LNCAP (cell line): ENCODE measurements around the gene MSRB3.

Experiments
- CTCF ChIP-seq: fragments of 450-650 bp; IDR thresholded peaks from 2 replicates; pipeline ENCODE4 v1.5.1; 2017; ENCODE audit warnings: mild to moderate bottlenecking

The MSRB3 gene

DNA sequence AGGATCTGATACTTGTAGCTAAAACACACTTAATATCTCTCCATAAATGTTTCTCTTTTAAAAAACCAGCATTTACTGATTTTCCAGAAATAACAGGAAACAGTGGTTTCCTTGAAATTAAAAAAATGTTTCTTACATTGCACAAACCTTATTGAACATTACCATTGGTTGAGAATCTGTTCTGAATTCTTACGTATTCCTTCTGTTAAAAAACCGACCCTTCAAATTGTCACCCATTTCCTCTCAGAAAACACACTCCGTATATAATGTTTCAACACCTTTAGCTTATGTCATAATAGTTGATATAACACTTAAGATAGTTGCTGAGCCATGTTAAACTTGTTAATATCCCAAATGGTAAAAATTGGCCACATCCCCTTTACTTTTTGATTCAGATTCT is 51.2 kb downstream of the MSRB3 start:
- no peak for TF ChIP-seq CTCF

DNA sequence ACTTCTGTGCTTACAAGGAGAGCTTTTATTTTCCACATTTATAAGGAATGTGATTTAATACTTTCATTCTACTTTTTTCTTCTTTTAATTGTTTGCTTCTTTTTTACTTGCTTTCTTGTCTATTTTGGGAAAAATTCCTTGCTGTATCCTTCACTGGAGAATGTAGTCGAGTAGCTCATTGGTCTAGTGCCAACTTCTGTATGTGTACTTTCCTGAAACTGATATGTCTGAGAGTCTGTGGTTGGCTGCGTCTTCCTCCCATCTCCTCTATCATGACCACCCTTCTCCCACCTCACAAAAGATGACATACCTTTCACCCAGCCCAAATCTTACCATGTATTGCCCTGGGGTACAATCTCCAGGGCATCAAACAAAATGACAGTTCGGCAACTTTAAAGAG is 51.8 kb downstream of the MSRB3 start:
- TF ChIP-seq CTCF = no peak

DNA sequence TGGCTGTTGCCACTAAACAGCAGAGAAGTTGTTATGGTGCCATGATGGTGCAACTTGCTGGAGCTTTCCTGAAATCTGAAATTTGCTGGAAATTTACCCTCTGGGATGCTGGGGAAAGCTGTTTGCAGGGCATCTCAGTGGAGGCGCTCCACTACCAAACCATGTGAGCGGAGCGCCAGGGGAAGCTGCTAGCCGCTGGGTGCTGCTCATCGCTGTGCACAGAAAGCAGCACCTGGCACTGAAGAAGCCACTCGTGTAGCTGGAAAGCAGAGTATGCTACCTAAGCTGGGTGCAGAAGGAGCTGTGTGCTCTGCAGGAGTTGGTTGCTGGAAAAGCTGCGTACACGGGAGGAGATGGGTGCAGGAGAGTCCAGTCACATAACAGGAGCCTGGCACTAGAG is 53.0 kb downstream of the MSRB3 start:
- TF ChIP-seq CTCF = no peak

- TF ChIP-seq CTCF = no peak
Observed at GRCh38 chr12:65333649-65334048, 55.2 kb downstream of the MSRB3 start.

- TF ChIP-seq CTCF = no peak
Observed at GRCh38 chr12:65334521-65334920, 56.0 kb downstream of the MSRB3 start.

GRCh38 chr12:65335021-65335714 is 56.7 kb downstream of the MSRB3 start:
- TF ChIP-seq CTCF = no peak

- TF ChIP-seq CTCF = no peak
Observed at GRCh38 chr12:65335981-65336380, 57.5 kb downstream of the MSRB3 start.

- no peak for TF ChIP-seq CTCF
Observed at GRCh38 chr12:65339161-65339560, 60.7 kb downstream of the MSRB3 start.
